H9 (cell line): ENCODE results near the gene NOVA2. TPM values are rescaled to one million over a fixed set of nuclear protein-coding genes. Genes with fewer than 3 reads are reported as not detected.

Experiments used
- DNase-seq: peaks from one replicate; pipeline ENCODE4 v3.0.0-alpha.2; 2017
- H2AFZ ChIP-seq: one replicate; pipeline ENCODE4 v1.6.1; 2013; ENCODE audit warnings: mild to moderate bottlenecking, low read length, control low read depth, moderate library complexity
- H2AK5ac ChIP-seq: 2 replicates; pipeline ENCODE4 v1.6.1; 2013; ENCODE audit warnings: low read length, control low read depth, mixed read lengths; ENCODE audit not compliant: insufficient read length
- H2BK120ac ChIP-seq: one replicate; pipeline ENCODE4 v1.6.1; 2013; ENCODE audit warnings: low read depth, mild to moderate bottlenecking, low read length, control low read depth, inconsistent platforms; ENCODE audit not compliant: poor library complexity, severe bottlenecking
- H2BK12ac ChIP-seq: 2 replicates; pipeline ENCODE4 v1.6.1; 2013; ENCODE audit warnings: low read length, control low read depth, mixed read lengths, low read depth; ENCODE audit not compliant: insufficient read length
- H2BK15ac ChIP-seq: 2 replicates; pipeline ENCODE4 v1.6.1; 2013; ENCODE audit warnings: low read depth, low read length, control low read depth
- H2BK20ac ChIP-seq: one replicate; pipeline ENCODE4 v1.6.1; 2013; ENCODE audit warnings: low read depth, mild to moderate bottlenecking, low read length, control low read depth, inconsistent platforms; ENCODE audit not compliant: poor library complexity, severe bottlenecking
- H2BK5ac ChIP-seq: 2 replicates; pipeline ENCODE4 v1.6.1; 2013; ENCODE audit warnings: low read length, control low read depth, mixed read lengths; ENCODE audit not compliant: insufficient read length
- H3K14ac ChIP-seq: 2 replicates; pipeline ENCODE4 v1.6.1; 2013; ENCODE audit warnings: low read length, control low read depth; ENCODE audit not compliant: insufficient read depth
- H3K18ac ChIP-seq: 2 replicates; pipeline ENCODE4 v1.6.1; 2013; ENCODE audit warnings: low read depth, mild to moderate bottlenecking, mixed read lengths, low read length, control low read depth; ENCODE audit not compliant: insufficient read length
- H3K23ac ChIP-seq: 2 replicates; pipeline ENCODE4 v1.6.1; 2013; ENCODE audit warnings: low read length, control low read depth, mixed read lengths, low read depth; ENCODE audit not compliant: insufficient read length
- H3K23me2 ChIP-seq: 2 replicates; pipeline ENCODE4 v1.6.1; 2013; ENCODE audit warnings: low read depth, mild to moderate bottlenecking, mixed read lengths, low read length, control low read depth; ENCODE audit not compliant: insufficient read length, poor library complexity, severe bottlenecking
- H3K27ac ChIP-seq: 2 replicates; pipeline ENCODE4 v1.5.1; 2013; ENCODE audit warnings: low read length, control low read depth, mixed read lengths, low read depth; ENCODE audit not compliant: insufficient read length
- H3K27me3 ChIP-seq: 2 replicates; pipeline ENCODE4 v1.6.1; 2013; ENCODE audit warnings: low read length, control low read depth, inconsistent platforms; ENCODE audit not compliant: insufficient read depth
- H3K4ac ChIP-seq: 2 replicates; pipeline ENCODE4 v1.6.1; 2013; ENCODE audit warnings: low read depth, mild to moderate bottlenecking, control low read depth, inconsistent platforms, low read length, moderate library complexity
- H3K4me1 ChIP-seq: 2 replicates; pipeline ENCODE4 v1.6.1; 2013; ENCODE audit warnings: low read length, control low read depth, inconsistent platforms; ENCODE audit not compliant: insufficient read depth
- H3K4me2 ChIP-seq: 2 replicates; pipeline ENCODE4 v1.6.1; 2013; ENCODE audit warnings: low read length, control low read depth, mixed read lengths; ENCODE audit not compliant: insufficient read length, insufficient read depth
- H3K56ac ChIP-seq: 2 replicates; pipeline ENCODE4 v1.6.1; 2013; ENCODE audit warnings: low read depth, mild to moderate bottlenecking, mixed read lengths, low read length, control low read depth; ENCODE audit not compliant: insufficient read length
- H3K79me1 ChIP-seq: 2 replicates; pipeline ENCODE4 v1.6.1; 2013; ENCODE audit warnings: low read depth, mild to moderate bottlenecking, moderate library complexity, low read length, control low read depth, inconsistent platforms; ENCODE audit not compliant: insufficient read depth, poor library complexity, severe bottlenecking
- H3K79me2 ChIP-seq: 2 replicates; pipeline ENCODE4 v1.6.1; 2013; ENCODE audit warnings: low read length, control low read depth, inconsistent platforms; ENCODE audit not compliant: insufficient read depth
- H3K9ac ChIP-seq: 2 replicates; pipeline ENCODE4 v1.6.1; 2013; ENCODE audit warnings: low read length, control low read depth, mixed read lengths; ENCODE audit not compliant: insufficient read length; ENCODE audit errors: extremely low read depth
- H3K9me3 ChIP-seq: one replicate; pipeline ENCODE4 v1.6.1; 2013; ENCODE audit warnings: low read depth, low read length, inconsistent platforms; ENCODE audit not compliant: control insufficient read depth
- H3T11ph ChIP-seq: one replicate; pipeline ENCODE4 v1.6.1; 2013; ENCODE audit warnings: mild to moderate bottlenecking, low read length, control low read depth, inconsistent platforms
- H4K20me1 ChIP-seq: one replicate; pipeline ENCODE4 v1.6.1; 2013; ENCODE audit not compliant: control insufficient read depth, insufficient read length, insufficient read depth
- H4K5ac ChIP-seq: 2 replicates; pipeline ENCODE4 v1.6.1; 2013; ENCODE audit warnings: low read depth, mild to moderate bottlenecking, mixed read lengths, low read length, control low read depth; ENCODE audit not compliant: insufficient read length
- H4K8ac ChIP-seq: replicated peaks from 2 replicates; pipeline ENCODE4 v1.6.1; 2013; ENCODE audit warnings: low read length, control low read depth, mixed read lengths, low read depth; ENCODE audit not compliant: insufficient read length
- H4K91ac ChIP-seq: 2 replicates; pipeline ENCODE4 v1.6.1; 2013; ENCODE audit warnings: low read depth, mild to moderate bottlenecking, moderate library complexity, mixed read lengths, low read length, control low read depth; ENCODE audit not compliant: insufficient read length
- H3K27ac Mint-ChIP-seq, 3 experiments: 2 replicates in 2 of 3; 3 replicates in 1 of 3; pipeline ENCODE4 v1.8.0; 2020 to 2021; ENCODE audit warnings: mixed read lengths in 3 of 3, mild to moderate bottlenecking in 1 of 3, moderate library complexity in 1 of 3
- H3K27me3 Mint-ChIP-seq: 2 replicates; pipeline ENCODE4 v1.8.0; 2021; ENCODE audit warnings: low read depth, mild to moderate bottlenecking, moderate library complexity, mixed read lengths
- H3K36me3 Mint-ChIP-seq, 3 experiments: 2 replicates in 2 of 3; 3 replicates in 1 of 3; pipeline ENCODE4 v1.8.0; 2020 to 2021; ENCODE audit warnings: low read depth in 3 of 3, mixed read lengths in 3 of 3; ENCODE audit not compliant: insufficient read depth in 1 of 3
- H3K4me1 Mint-ChIP-seq, 2 experiments: 2 replicates each; pipeline ENCODE4 v1.8.0; 2020; ENCODE audit warnings: mixed read lengths in 2 of 2
- H3K4me3 Mint-ChIP-seq, 2 experiments: 2 replicates in 1 of 2; 3 replicates in 1 of 2; pipeline ENCODE4 v1.8.0; 2020 to 2021; ENCODE audit warnings: mild to moderate bottlenecking in 2 of 2, mixed read lengths in 2 of 2, moderate library complexity in 1 of 2
- H3K9me3 Mint-ChIP-seq, 2 experiments: 2 replicates in 1 of 2; 3 replicates in 1 of 2; pipeline ENCODE4 v1.8.0; 2020; ENCODE audit warnings: mild to moderate bottlenecking in 2 of 2, mixed read lengths in 2 of 2, moderate library complexity in 1 of 2
- WGBS: extraction: QIAGEN DNeasy Blood & Tissue Kit; methylation state at CpG from one replicate; pipeline ENCODE4 v1.1.7; 2013; ENCODE audit warnings: missing lambda C conversion rate, low lambda C conversion rate, mixed read lengths; ENCODE audit not compliant: insufficient read length; ENCODE audit errors: extremely low coverage; 5-methylcytosine and 5-hydroxymethylcytosine counted together
- total RNA-seq: library from RNA; stranded (reverse); gene quantifications from 2 replicates; pipeline ENCODE4 v1.2.1, GENCODE V29; 2021
- TF ChIP-seq, protein P1 (sequence below): fragments of 200-600 bp; sonication (generic); conservative IDR thresholded peaks from 3 replicates; pipeline ENCODE4 v1.8.0; 2021; ENCODE audit warnings: antibody characterized with exemption, mild to moderate bottlenecking

The NOVA2 gene
- total RNA-seq, 1 experiment from 2014 or later = 8.8 TPM

DNA sequence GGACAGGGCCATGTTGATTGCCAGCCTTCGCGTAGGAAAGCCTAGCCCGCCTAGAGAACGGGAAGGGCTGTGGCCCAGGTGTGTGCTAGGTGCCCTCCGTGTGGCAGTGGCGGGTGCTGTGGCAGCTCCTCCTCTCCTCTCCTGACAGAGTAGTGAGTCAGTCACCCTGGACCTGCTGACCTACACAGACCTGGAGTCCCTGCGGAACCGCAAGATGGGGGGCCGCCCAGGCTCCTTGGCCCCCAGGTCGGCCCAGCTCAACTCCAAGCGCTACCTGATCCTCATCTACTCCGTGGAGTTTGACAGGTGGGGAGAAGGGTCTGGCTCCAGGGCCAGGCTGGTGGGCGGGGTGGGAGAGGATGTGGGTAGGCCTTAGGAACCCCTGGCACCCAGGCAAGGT, 32.7 kb upstream of the NOVA2 start:
- no peak overlapping the region for H3K4me3 Mint-ChIP-seq
- TF ChIP-seq, protein P1, sequence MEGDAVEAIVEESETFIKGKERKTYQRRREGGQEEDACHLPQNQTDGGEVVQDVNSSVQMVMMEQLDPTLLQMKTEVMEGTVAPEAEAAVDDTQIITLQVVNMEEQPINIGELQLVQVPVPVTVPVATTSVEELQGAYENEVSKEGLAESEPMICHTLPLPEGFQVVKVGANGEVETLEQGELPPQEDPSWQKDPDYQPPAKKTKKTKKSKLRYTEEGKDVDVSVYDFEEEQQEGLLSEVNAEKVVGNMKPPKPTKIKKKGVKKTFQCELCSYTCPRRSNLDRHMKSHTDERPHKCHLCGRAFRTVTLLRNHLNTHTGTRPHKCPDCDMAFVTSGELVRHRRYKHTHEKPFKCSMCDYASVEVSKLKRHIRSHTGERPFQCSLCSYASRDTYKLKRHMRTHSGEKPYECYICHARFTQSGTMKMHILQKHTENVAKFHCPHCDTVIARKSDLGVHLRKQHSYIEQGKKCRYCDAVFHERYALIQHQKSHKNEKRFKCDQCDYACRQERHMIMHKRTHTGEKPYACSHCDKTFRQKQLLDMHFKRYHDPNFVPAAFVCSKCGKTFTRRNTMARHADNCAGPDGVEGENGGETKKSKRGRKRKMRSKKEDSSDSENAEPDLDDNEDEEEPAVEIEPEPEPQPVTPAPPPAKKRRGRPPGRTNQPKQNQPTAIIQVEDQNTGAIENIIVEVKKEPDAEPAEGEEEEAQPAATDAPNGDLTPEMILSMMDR = no peak

More for the DNA sequence above, 32.7 kb upstream of the NOVA2 start:
- Histone ChIP-seq H3K56ac (no peak overlapping the region), H3K79me2 (no peaks in the 10 kb centered on the region), H3K14ac (no peak overlapping the region), H4K8ac (no peak overlapping the region), H3K23ac (no peak overlapping the region), H4K20me1 (no peaks in the 10 kb centered on the region), H4K5ac (no peak overlapping the region), H3K27ac (no peak overlapping the region), H3K4ac (no peak overlapping the region), H2BK5ac (no peak overlapping the region), H2BK120ac (no peak overlapping the region), H3K4me2 (no peak overlapping the region), H3K9ac (no peak overlapping the region), H3T11ph (no peak overlapping the region), H3K79me1 (no peaks in the 10 kb centered on the region), H4K91ac (no peak overlapping the region), H3K9me3 (no peaks in the 10 kb centered on the region), H2BK20ac (no peak overlapping the region), H2BK15ac (no peak overlapping the region), H3K4me1 (no peaks in the 10 kb centered on the region), H2AFZ (no peak overlapping the region), H3K27me3 (no peaks in the 10 kb centered on the region), H3K18ac (no peak overlapping the region), H3K23me2 (no peaks in the 10 kb centered on the region), H2AK5ac (no peak overlapping the region), H2BK12ac (no peak overlapping the region)
- no CpG with 5 or more reads among the region's 13 CpGs for WGBS
- peaks cover 0 to 5% of the 10 kb centered on the region in 2 experiments; a peak in 2 of 4 replicates for H3K4me1 Mint-ChIP-seq
- H3K9me3 Mint-ChIP-seq = no peaks in the 10 kb centered on the region
- DNase-seq = no peak
- H3K27ac Mint-ChIP-seq = no peak overlapping the region
- peaks cover 17 to 47% (median 28%) of the 10 kb centered on the region in 3 experiments for H3K36me3 Mint-ChIP-seq
- H3K27me3 Mint-ChIP-seq = no peaks in the 10 kb centered on the region
